NCI-H2196 (cell line): ENCODE data around the gene AKIRIN2.
A peak's percentile ranks its signal among the peaks of the same experiment; 100 is the strongest.

Source experiments
- DNase-seq: peaks from one replicate; lab custom pipeline; 2025; ENCODE audit not compliant: unreplicated experiment; lab: John Stamatoyannopoulos, UW

AKIRIN2 gene

GRCh38 chr6:87701676-87702588, at the start of gene AKIRIN2:
Gene AKIRIN2, minus strand, starts transcription at chr6:87702233. Its CDS starts 549 bp downstream, at chr6:87701684.
- DNase-seq, result peak; percentile 98

DNA sequence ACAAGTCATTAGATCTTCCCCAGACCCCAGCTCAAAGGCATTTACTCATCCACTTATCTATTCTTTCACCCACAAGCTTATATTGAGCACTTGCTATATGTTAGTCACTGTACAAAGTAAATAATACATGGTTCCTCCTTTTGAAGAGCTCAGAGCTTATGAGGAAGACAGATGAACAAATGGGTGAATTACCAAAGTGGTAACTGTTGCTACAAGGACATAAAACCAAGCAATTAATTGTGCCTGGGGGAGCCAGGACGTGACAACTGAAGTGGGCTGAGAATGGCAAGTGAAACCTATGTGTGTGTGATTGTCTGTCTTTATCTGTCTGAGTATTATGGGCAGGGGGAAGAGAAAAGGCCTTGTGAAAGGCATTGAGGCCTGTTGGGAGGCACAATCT, 45.6 kb upstream of the AKIRIN2 start:
- no peak for DNase-seq

- no peak for DNase-seq
These were observed 44.1 kb upstream of the AKIRIN2 start for GRCh38 chr6:87745966-87746721.

DNA sequence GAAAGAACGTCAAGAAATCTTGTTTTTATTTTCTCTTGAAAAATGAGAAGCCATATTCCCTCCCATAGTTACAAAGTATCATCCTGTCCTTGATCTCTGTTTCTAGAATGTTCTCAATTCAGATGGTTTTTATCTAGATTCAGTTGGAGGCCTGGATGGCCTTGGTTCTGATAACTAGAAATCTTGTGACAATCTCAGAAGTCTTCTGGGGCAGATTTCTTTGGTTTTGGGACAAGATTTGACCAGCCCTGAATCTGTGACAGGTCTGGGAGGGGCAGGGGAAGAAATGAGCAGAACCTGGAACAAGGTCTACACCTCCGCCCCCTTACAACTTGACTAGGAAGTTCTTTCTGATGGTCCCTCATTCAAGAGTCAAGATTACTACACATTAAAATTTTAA, 41.4 kb upstream of the AKIRIN2 start:
- DNase-seq, result no peak

DNA sequence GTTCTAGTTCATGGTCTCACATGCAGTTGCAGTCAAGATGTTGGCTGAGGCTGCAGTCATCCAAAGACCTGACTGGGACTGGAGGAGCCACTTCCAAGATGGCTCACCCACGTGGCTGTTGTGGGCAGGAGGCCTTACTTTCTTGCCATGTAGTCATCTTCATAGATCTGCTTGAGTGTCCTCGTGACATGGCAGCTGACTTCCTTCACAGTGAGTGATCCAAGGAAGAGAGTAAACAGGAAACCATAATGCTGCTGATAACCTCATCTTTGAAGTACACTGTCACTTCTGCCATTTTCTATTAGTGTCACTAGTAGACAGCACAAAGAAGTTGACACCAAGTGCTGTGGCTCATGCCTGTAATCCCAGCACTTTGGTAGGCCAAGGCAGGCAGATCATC, 40.1 kb upstream of the AKIRIN2 start:
- DNase-seq, result no peak

DNA sequence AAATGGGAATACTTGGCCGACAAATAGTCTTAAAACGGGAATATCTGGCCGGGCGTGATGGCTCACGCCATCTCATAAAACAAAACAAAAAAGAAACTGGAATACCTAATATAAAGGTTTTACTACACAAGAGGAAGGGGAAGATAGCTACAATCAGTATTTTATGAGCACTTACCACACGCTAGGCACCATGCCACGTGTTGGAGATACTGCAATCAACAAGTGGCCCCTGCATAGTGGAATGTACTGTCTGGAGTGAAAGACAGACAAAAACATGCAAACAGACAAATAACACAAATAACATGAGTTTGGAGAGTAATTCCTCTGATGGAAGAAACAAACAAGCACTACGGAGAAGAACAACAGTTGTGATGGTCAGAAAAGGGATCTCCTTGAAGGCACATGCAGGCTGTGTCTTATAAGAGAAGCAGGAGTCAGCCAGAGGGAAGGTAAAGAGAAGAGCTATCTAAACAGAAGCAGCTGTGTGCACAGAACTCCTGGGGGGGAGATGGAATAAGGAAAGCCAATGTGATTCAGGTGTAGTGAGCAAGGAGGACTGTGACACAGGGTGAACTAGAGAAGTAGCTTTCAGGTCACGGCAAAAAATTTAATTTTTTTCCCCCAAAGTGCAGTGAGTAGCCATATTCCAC, 39.1 kb upstream of the AKIRIN2 start:
- no peak for DNase-seq

GRCh38 chr6:87738744-87739143, 36.7 kb upstream of the AKIRIN2 start:
- no peak for DNase-seq

DNA sequence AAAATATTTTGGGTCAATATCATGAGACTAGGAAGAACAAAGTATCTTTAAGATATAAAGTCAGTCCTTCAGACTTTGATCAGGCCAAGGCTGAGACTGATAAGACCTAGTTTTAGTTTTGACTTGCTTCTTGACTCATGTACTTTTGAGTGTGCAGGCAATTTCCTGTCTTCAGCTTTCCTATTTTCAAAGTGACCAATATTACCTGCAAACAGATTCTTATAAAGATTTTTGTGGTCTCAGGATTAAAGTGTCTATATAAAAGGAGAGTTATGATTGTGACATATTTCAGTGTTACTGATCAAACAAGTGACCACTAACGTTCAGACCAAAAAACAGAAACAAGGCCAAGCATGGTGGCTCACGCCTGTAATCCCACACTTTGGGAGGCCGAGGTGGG, 36.0 kb upstream of the AKIRIN2 start:
- no peak for DNase-seq

GRCh38 chr6:87736809-87737540, 34.9 kb upstream of the AKIRIN2 start:
- DNase-seq, result no peak

DNA sequence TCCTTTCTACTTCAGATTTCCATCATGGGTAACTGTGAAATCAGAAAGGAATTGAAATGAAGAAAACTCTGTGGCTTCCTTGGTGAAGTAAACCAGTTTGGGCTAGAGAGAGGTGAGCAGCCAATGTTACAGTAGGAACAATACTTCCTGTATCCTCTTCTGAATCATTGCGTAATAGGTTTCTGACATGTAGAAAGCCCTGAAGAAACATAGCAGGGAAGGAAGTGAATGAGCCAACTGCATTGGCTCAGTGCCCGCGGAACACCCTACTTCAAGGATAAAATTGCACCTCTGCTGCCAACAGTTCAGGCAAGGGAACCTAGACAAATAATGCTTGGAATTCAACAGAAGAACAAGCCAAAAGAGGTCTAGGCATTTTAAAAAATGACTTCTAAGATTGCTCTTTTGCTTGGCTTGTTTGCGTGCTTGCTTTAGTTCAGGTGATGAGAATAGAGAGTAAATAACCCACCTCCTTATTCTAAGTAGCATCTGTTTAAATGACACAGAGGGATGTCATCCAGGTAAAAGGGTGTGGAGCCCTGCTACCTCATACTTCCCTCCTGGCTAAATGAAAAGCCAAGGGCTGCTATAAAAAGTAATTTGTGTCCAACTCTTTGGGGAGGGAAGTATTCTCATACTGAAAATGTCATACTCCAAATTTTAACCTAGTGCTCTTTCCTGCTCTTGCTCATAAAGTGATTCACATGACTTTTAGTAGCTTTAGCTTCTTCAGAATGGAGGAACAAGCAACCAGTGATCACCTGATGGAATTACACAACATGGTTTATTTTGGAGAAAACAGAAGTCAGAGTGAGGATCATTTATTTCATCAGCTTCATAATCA, 30.0 kb upstream of the AKIRIN2 start:
- DNase-seq, result peak; percentile 95

GRCh38 chr6:87731080-87731479, 29.0 kb upstream of the AKIRIN2 start:
- DNase-seq, result no peak

- DNase-seq, result peak; percentile 73
These were observed 28.1 kb upstream of the AKIRIN2 start for GRCh38 chr6:87729965-87730719.

GRCh38 chr6:87728706-87729105, 26.7 kb upstream of the AKIRIN2 start:
- no peak for DNase-seq

DNA sequence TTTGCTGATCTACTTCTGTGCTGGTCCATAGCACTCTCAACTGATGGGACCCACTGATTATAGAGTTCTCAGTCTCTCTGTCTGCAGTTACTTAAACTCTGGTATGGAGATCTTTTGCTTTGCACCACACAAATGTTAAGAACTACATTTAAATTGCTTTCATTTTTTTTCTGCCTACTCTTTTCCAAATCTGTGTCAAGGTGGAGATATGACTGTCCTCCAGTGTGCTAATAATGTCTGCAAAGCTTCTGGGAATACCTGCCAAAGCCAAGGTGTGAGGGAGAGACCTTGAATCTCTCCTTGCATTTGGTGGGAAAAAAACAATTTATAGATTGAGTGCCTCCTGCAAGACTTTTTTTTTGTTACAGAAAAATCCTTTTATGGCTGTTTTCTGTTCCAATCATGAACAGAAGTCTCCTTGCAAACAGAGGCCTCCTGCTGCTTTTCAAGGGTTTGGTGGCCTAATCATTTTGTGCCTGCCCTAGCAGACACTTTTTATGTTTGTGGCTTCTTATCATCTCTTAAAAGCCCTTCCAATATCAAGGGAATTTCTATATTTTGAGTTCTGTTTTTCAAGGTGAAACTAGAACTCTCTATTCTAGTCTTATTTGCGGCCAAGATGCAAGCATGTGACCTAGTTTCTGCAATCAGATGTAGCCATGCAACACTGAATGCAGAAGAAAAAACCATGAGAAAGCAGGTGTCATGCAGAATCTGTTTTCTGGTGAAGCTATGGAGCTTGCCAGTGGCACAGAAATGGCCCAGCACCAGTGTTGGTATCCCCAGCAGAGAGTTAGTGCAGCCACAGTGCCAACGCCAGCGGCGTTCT, 23.2 kb upstream of the AKIRIN2 start:
- no peak for DNase-seq

- DNase-seq, result peak; percentile 83
These were observed 21.4 kb upstream of the AKIRIN2 start for GRCh38 chr6:87723170-87724078.

DNA sequence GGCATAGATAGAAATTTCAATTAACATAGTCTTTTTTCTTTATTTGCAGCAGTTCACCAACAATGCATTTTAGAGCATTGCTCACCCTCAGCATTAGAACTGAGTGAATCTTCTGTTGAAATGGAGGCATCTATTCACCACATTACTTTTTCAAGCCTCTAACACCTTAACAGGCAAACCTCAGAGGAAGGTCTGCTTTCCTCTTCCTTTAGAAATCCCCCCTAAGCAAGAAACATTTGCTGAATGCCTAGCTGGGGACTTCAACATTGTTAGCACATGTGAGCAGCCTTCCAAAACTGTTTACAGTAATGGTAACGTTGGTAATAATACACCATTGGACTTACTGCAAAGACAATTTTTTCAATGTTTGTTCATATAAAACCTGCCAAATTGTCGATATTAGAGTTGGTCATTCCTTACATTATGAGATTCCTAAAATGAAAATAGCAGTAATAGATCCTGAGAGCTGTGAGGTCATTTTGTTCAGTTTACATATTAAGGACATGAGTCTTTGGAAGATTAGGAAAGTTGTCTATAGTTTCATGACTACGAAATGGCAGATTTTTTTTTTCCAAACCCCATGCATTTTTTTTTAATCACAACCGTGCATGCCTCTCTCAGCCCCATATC, 20.6 kb upstream of the AKIRIN2 start:
- no peak for DNase-seq

GRCh38 chr6:87721311-87721710, 19.3 kb upstream of the AKIRIN2 start:
- no peak for DNase-seq
